BE2C (cell line): ENCODE measurements around the gene DUT.
A peak's percentile ranks its signal among the peaks of the same experiment; 100 is the strongest.

Source experiments
- DNase-seq: peaks from one replicate; pipeline ENCODE4 v3.0.0-alpha.2; 2020
- H3K27me3 ChIP-seq: fragments of 250-450 bp; sonication (Bioruptor Pico); 2 replicates; pipeline ENCODE4 v1.5.1; 2020; ENCODE audit warnings: mild to moderate bottlenecking
- H3K36me3 ChIP-seq: fragments of 250-450 bp; sonication (Bioruptor Pico); 2 replicates; pipeline ENCODE4 v1.5.1; 2020; ENCODE audit warnings: mild to moderate bottlenecking
- H3K4me1 ChIP-seq: fragments of 250-450 bp; sonication (Bioruptor Pico); 2 replicates; pipeline ENCODE4 v1.5.1; 2020
- H3K4me3 ChIP-seq: 2 replicates; pipeline ENCODE4 v1.5.1; 2011; ENCODE audit warnings: low read depth, low read length
- H3K9me3 ChIP-seq: fragments of 250-450 bp; sonication (Bioruptor Pico); 2 replicates; pipeline ENCODE4 v1.5.1; 2020
- CTCF ChIP-seq: IDR thresholded peaks from 2 replicates; pipeline ENCODE4 v1.5.1; 2012; ENCODE audit warnings: mild to moderate bottlenecking, low read depth, low read length

The DUT gene

GRCh38 chr15:48340111-48340510 lies 8.9 kb downstream of the DUT start:
- no peak for DNase-seq
- Histone ChIP-seq H3K4me1 (no peaks in the 10 kb centered on the region), H3K36me3 (peaks cover 62% of the 10 kb centered on the region), H3K4me3 (no peak overlapping the region), H3K9me3 (no peaks in the 10 kb centered on the region), H3K27me3 (no peaks in the 10 kb centered on the region)
- no peak for TF ChIP-seq CTCF

GRCh38 chr15:48343865-48344264 lies 12.6 kb downstream of the DUT start:
- Histone ChIP-seq H3K27me3 (no peaks in the 10 kb centered on the region), H3K9me3 (no peaks in the 10 kb centered on the region), H3K4me3 (no peak overlapping the region), H3K36me3 (peaks cover 27% of the 10 kb centered on the region), H3K4me1 (no peaks in the 10 kb centered on the region)
- no peak for TF ChIP-seq CTCF
- no peak for DNase-seq

GRCh38 chr15:48345516-48345915 lies 14.3 kb downstream of the DUT start:
- Histone ChIP-seq H3K4me3 (no peak overlapping the region), H3K36me3 (peaks cover 21% of the 10 kb centered on the region), H3K27me3 (no peaks in the 10 kb centered on the region), H3K4me1 (no peaks in the 10 kb centered on the region), H3K9me3 (no peaks in the 10 kb centered on the region)
- DNase-seq: no peak
- TF ChIP-seq CTCF: no peak

- DNase-seq: peak; percentile 72
- H3K4me3 ChIP-seq: peak overlapping the region; percentile 15; the same call in 1 of the 2 replicates
Observed at GRCh38 chr15:48352474-48353072, 21.3 kb downstream of the DUT start.

GRCh38 chr15:48354694-48355303 lies 23.6 kb downstream of the DUT start:
- no peak overlapping the region for H3K4me3 ChIP-seq
- no peak for DNase-seq
- peaks cover 3% of the 10 kb centered on the region; the same call in 1 of the 2 replicates for H3K4me1 ChIP-seq
- no peaks in the 10 kb centered on the region for H3K9me3 ChIP-seq
- no peak for TF ChIP-seq CTCF
- no peaks in the 10 kb centered on the region for H3K27me3 ChIP-seq
- no peaks in the 10 kb centered on the region for H3K36me3 ChIP-seq

More at GRCh38 chr15:48352474-48353072, 21.3 kb downstream of the DUT start:
- H3K36me3 ChIP-seq: no peaks in the 10 kb centered on the region
- peak; percentile 94 for TF ChIP-seq CTCF
- no peaks in the 10 kb centered on the region for H3K4me1 ChIP-seq
- H3K27me3 ChIP-seq: no peaks in the 10 kb centered on the region
- H3K9me3 ChIP-seq: no peaks in the 10 kb centered on the region

- no peaks in the 10 kb centered on the region for H3K27me3 ChIP-seq
- H3K4me3 ChIP-seq: no peak overlapping the region
- no peak for TF ChIP-seq CTCF
- no peaks in the 10 kb centered on the region for H3K9me3 ChIP-seq
- peaks cover 3% of the 10 kb centered on the region; the same call in 1 of the 2 replicates for H3K4me1 ChIP-seq
- no peak for DNase-seq
- H3K36me3 ChIP-seq: no peaks in the 10 kb centered on the region
Observed at GRCh38 chr15:48355377-48355776, 24.1 kb downstream of the DUT start.
